GM18499 (cell line): Measurements from ENCODE around the gene EOMES.
"Not testable (repeated sequence)": the region's sequence is repeated elsewhere in the genome, so short reads cannot be mapped to it uniquely, and the experiment has no call there.

ENCODE experiments used
- ATAC-seq: cut with Tn5 transposase; IDR thresholded peaks from one replicate; pipeline ENCODE4 v1.9.1; 2021; ENCODE audit warnings: moderate number of reproducible peaks; ENCODE audit not compliant: insufficient read depth, unreplicated experiment

The EOMES gene

DNA sequence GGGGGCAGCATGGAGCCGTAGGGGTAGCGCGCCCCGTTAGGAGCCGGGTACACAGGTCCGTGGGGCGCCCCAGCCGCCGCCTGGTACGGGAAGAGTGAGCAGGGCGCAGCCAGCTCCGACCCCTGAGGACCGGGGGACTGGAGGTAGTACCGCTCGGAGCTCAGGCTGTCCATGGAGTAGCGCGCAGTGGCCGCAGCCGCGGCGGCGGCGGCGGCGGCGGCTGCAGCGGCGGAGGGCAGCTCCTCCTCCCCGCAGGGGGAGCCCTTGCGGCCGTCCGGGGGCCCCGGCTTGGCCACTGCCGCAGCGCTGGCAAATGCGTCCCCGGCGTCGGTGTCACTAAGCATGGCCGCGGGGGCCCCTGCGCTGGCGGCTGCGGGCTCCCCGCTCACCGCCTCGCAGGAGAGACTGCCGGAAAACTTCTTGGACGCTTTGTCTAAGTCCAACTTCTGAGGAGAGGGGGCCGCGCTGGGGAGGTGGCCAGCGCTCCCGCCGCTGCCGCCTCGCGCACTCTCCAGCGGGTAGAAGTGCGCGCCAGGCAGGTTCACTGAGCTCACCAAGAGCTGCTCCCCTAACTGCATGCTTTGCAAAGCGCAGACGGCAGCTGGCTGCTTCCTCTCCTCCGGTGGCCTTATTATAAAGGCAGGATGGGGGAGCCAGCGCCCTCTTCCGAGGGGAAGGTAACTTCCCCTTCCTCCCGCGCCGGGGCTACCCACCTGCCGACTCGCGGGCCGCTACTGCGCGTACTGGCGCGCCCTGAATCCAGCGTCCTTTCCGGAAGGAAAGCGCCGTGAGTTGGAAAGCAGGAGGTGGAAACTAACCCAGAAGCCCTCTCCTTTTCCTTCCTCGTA lies at the start of gene EOMES:
TSS of gene EOMES (minus strand) at position 607 of the 848 bp plus-strand sequence. CDS start at position 578, 29 bp downstream.
- no peak for ATAC-seq

DNA sequence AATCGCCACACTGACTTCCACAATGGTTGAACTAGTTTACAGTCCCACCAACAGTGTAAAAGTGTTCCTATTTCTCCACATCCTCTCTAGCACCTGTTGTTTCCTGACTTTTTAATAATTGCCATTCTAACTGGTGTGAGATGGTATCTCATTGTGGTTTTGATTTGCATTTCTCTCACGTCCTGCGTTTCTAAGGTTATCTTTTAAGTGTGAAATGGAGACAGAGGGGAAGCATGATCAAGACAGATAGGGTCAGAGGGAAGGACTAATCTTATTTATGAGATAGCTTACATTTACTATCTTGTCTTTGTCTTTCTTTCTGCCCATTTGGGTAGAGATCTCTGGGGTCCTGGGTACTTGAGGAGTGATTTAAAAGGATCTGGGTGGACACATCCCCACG lies 48.3 kb upstream of the EOMES start:
- not testable (repeated sequence) for ATAC-seq

DNA sequence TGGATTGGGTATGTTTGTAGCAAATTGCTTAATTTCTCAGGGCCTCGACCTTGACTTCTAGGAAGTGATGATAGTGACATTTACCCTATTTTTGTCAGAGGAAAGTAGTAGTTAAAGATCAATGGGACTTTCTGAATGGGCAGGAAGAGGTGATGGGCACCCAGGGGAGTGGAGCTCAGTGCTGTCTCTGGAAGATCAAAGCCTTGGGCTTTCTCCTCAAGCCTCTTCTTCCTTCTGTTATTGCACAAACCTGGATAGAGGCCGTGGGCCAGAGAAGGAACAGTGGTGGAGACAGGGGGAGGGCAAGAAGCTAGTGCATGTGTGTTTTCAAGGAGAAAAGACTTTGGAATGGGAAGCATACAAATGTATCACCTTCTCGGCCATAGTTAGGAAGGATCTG lies 44.9 kb upstream of the EOMES start:
- no peak for ATAC-seq

DNA sequence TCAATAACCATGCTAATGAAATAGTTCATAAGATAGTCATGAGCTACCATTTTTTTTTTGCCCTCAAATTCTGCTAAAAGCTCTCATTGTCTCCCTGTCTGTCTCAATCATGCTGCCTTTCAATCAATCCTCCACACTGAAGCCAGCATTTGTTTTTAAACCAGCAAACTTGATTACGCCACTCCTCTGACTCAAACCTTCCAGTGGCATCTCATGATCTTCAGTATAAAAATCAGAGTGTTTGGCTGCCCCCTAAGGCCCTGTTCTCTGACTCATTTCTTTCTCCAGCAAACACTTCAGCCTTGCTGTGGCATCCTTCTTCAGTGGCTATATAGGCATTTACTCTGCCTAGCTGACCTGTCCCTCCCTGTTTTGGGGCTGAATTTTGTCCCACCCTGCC lies 36.0 kb upstream of the EOMES start:
- no peak for ATAC-seq

DNA sequence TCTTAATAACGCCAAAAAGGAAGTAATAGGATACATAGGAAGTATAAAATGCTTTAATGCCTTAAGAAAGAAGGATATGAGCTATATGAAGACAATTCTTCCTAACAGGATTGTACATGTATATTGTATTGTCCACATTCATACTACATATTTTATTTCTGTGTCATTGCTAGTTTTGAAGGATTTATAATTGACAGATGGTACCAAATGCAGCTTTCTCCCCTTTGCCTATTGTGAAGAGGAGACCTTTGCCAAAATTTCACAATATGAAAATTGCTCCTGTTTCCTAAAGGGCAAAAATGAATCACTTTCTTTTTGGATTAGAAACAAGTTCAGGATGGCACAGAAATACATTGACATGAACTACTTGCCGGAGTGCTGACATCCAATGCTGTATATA lies 34.8 kb upstream of the EOMES start:
- no peak for ATAC-seq

DNA sequence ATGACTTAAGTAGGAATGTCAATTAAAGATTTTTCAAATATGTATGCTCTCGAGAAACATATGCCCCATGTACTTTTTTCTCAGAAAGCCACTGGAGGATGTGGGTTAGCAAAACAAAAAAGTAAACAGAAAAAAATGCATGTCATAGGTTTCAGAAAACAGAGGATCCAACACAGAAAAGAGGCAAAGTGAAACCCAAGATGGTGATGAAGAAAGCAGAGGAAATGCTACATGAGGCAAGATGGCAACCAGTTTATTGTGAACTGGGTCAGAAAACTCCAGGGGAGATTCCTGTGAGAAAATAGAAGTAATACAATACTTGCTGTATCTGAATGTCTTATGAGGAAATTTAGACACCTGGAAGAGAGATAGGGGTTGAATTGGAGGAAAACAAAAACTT lies 30.8 kb upstream of the EOMES start:
- no peak for ATAC-seq

DNA sequence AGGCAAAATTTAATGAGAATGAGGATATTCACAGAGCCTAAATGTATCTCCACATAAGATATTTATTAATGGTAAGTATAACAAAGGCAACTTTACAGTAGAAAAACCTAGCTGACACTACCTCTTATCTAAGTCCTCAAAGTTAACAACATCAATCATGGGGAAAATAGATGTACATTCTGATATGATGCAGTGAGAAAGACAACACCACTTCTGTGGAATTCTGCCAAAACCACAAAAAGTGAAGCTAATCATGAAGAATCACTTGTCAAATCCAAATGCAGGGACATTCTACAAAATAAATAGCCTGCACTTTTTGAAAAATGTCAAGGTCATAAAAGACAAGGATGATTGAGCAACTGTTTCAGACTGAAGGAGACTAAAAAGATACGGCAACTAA lies 27.5 kb upstream of the EOMES start:
- ATAC-seq = no peak

DNA sequence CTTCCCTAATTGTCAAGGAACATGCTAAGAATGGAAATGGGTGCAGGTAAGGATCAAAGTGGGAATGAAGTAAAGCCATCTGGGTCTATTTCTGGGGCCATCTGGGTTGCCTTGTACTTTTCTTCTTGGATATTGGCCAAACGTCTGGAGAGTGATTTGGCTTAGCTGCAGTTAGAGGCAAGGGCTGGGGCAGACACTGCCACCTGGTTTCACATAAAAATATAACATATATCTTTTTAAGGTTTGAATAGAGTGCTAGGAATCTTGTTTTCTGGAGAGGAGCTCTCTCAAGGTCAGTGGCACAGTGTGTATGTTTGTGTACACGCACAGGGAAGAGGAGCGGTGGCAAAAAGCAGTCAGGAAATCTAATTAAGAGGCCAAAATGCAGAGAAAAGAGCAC lies 24.7 kb upstream of the EOMES start:
- no peak for ATAC-seq

DNA sequence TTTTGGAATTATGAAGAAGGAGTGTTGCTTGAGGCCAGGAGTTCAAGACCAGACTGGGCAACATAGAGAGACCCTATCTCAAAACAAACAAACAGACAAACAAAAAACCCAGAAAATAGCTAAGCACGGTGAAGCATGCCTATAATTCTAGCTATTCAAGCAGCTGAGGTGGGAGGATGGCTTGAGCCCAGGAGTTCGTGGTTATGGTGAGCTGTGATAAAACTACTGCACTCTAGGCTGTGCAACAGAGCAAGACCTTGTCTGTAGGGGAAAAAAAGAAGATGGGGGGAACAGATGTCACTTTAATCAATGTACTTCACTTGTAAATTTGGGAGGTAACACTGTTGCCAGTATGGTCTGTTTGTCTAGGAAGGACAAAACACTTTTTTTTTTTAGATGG lies 18.7 kb upstream of the EOMES start:
- no peak for ATAC-seq

DNA sequence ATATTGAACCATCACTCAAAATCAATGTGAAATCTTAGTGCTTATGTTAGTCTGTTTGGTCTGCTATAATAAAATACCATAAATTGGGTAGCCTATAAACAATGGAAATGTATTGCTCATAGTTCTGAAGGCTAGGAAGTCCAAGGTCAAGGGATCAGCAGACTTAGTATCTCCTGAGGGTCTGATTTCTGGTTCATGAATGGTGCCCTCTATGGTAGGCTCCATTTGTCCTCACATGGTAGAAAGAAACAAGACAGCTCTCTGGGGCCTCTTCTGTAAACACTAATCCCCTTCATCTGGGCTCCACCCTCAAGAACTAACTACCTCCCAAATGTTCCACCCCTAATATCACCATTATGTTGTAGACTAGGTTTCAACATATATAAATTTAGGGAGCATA lies 15.0 kb upstream of the EOMES start:
- no peak for ATAC-seq

DNA sequence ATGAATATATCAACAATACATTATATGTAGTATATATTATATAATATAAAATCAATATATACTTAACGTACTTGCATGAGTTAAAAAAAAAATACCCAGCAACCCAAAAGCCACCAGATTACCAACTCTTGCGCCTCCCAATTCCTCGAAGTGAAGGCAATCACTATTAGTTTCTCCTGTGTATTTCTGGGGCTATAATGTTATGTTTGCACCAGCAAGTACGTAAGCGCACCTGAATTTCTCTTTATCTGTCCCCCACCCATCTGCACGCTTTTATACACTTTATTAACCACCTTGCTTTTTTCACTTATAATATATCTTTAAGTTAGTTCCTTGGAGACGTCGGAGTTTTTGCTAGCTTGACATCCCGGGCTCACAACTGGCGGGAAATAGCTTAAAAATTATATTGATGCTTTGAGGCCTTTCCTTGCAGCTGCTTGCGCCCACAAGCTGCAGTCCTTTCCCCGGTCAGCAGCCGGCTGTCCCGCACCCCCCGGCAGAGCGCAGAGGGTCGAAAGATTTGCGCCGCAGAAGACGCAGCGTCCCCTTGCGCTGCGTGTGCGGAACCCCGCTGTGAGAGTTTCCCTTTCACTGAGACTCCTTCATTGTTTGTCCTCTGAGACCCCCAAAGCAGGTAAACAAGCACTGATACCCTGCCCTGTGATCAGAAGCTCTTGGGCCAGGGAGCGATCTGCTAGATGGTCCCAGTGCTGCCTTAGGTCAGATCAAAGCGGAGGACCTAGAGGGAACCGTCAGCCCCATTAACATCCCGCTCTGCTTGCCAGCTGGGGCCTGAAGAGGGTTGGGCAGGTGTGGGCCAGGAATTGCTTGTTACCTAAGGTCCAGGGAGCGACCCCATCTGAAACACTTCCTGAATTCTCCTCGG lies 8.9 kb upstream of the EOMES start:
- no peak for ATAC-seq

DNA sequence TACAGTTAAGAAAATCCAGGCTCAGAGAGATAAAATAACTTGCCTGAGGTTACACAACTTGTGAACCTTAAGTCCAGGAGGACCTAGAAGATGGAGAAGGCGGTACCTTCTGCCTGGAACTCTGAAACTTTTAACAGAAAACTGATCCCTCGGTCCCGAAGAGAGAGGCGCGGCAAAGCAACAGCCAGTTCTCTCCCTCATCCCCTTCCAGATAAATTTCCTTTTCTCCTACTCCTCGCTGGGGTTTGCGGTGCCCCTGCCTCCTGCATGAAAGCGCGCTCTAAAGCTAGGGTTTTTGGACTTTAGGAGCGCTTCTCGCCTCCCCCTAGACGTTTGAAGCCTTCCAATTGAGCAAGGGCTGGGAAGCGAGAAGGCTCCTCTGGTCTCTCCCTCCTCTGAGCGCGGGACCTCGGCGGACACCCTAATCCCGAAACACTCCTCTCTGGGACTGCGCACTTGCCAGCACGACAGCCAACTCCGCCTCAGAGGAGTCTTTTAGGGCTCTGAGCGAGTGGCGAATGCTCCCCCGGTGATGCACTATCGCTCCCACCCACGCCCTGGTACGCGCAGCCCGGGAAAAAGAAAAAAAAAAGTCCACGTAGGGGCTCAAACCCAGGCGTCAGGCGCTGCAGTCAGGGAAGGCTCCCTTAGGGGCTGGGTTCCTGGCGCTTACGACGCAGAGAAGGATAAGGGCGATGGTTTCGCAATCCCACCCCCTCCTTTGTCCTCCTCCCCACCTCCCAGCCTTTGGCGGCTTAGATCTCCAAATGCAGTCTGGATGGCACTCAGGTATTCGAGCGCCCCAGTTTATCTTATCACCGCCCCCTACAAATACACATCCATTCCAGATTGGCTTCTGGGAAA lies 7.9 kb upstream of the EOMES start:
- no peak for ATAC-seq

DNA sequence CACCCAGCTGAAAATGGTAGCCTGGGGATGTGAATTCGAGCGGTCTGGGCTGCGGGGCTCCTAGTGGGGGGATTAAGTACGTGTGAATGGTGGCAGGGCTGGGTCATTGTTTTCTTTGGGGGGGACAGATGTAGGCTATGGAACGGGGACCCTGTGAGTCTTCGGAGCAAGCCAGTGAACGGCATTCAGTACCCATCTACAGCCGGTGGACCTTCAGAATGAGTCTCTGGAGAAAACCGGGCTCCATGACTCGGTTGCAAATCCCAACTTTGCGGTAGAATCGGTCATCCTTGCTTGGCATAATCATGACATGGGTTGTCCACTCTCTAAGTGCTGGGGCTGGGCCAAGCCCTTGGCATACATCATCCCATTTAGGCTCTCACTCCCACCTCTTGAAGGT lies 7.2 kb upstream of the EOMES start:
- ATAC-seq = no peak

DNA sequence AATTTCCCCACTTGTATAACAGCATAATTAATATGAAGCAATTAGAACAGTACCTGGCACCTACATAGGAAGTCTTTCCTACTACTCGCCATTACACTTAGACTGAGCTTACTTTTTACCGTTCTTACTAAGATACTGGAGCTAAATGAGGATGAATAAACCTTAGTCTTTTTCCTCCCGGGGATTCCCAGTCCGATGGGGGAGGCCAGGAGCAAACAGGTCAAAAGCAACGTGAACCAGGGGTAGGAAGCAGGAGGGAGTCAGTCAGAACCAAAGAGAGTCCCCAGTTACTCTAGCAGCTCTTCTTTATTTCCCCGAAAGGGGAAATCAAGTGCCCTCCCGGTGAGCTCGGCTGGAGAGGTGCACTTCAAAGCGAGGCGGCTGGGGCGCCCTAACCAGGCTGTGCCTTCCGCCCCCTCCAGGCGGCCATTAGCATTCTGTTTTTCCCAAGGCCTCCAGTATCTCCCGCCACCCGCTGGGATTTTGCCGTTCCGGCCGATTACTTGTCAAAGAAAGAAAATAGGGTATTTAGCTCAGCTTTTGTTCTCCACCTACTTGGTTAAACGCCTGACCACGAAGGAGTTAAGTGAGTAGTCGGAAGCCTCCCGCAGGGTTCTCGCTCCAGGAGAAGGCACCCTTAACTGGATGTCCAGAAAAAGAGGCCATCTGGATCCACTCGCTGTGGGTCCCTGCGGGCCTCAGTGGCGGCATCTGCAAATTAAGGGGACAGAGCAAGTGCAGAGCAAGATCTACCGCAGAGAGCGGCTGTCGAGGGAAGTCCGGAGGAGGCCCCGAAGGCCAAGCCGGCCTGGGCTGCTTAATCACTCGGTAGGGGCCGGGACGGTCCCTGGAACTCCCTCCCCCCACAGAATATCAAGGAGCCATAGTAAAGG lies 6.3 kb upstream of the EOMES start:
- no peak for ATAC-seq

DNA sequence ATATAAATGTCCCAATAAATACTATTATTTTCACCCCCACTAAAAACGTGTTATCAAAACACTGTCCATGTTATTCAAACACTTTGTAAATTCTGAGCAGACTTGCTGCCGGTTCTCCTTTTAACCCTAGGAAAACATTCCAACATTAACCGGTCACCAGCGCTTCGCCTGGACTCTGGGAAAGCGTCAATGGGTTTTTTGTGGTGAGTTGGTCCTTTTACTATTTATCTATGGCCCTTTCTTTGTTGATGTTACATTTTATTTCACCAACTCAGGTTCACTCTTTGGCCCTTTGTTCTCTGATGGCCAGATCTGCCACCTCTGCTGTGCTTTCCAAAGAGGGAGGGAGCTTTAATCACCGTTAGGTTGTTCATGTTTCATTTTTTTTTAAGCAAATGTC lies 4.1 kb upstream of the EOMES start:
- ATAC-seq = no peak

DNA sequence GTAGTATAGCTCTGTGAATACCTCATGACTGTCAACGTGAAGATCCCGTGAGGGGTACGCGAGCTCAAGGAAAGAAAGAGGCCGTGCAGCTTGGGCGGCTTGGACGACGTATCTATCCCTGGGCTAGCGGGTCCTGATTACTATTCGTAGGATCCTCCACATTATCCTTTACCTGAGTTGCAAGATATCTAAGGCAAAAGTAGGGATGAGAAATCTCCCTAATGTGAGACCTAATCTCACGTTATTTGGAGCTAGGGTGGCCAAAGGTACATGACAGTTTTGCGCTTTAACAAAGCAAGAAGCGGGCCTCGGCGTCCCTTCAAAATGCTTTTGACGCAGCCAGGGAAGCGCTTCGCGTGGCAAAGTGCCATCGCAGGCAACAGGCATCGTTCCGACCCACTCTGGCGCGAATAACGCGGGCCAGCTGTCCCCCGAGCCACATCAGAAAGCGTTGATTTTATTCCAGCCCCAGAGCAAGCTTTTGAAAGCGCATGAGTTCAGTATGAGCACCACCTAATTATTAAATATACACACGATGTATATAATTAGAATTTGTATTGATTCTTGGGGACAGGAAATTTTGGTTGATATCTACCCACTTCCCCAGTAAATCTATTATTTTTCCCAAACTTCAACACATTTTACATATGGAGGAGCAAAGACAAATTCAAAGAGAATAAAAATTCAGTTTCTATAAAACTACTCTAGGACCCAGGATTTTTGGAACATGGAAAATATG lies 2.5 kb upstream of the EOMES start:
- no peak for ATAC-seq

DNA sequence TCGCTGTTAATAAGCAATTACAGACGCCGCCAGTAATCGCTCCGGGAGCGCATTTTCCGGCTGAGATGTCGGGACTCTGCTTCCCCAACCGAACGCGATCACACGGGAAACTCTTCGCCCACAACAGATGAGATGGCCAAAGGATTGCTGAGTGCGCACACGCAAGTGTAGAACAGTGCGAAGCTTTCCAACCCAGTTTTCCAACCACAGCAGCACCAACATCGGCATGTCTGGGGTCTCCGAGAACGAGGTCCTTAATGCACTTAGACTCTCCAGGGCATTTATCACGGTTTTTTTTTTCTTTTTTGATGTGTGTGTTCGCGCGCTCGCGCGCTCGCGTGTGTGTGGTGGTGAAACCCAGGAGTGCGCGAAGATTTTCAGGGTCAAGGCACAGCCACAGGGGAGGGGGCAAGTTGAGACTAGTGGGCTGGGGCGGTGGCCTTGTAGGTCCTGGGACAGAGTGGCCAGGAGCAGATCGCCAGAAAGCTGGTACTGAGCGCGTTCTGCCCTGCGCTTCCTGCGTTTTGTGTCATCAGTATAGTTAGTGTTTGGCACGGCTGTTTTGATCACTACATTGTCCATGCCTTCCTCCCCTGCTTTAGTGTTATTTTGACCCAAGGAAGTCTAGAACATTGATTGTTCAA lies 1.8 kb upstream of the EOMES start:
- no peak for ATAC-seq

DNA sequence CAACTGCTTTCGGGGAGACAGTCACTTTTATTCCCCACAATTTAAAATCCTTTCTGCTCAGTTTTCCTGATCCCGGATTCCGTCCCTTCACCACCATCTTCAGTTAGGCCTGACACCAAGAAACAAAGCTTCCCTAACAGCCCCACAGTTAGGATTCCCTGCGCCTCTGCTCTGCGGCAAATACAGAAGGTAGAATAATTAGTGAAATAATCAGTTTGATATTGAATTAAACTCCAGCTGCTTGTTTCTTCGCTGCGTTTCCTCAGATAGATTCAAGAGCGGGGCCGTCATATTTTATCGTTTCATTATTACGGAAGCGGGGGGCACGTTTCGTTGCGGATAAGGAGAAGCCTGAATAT lies 1.3 kb upstream of the EOMES start:
- ATAC-seq = no peak
